ENCODE data around the gene ARHGEF10L.

GRCh38 chr1:17539118-17539476, 401 bp upstream of the ARHGEF10L start:
- TF ChIP-seq GATA2 (IDR thresholded peaks at IDR 0.05; ENCODE audit: low read depth, low read length): no peak
- no peak for TF ChIP-seq GATA3 (IDR thresholded peaks at IDR 0.05; ENCODE audit: low read depth, low read length)

All from SH-SY5Y (cell line).